ENCODE measurements around the gene TGFBR3L.

GRCh38 chr19:7942981-7943443 is 28.4 kb downstream of the TGFBR3L start:
- TF ChIP-seq CTCF (optimal IDR thresholded peaks at IDR 0.05 in 1 of 3, IDR thresholded peaks at IDR 0.05 in 1 of 3, conservative IDR thresholded peaks at IDR 0.05 in 1 of 3; ENCODE audit: extremely low read depth in 1 of 3, insufficient read depth in 2 of 3, low read length in 3 of 3) (no peak), EZH2 (IDR thresholded peaks at IDR 0.05; ENCODE audit: low read length) (no peak)

All from keratinocyte (primary cell).